IMR-90 (cell line): ENCODE data around the gene SKA3.

Experiments used
- BHLHE40 ChIP-seq: fragments of 150-350 bp; IDR thresholded peaks from 2 replicates; pipeline ENCODE4 v1.6.1; 2016; ENCODE audit warnings: mild to moderate bottlenecking, low read depth, low read length
- CEBPB ChIP-seq: IDR thresholded peaks from 2 replicates; pipeline ENCODE4 v1.6.1; 2012; ENCODE audit warnings: low read depth, low read length, improper control_type of control experiment
- FOS ChIP-seq: fragments of 150-350 bp; IDR thresholded peaks from 2 replicates; pipeline ENCODE4 v1.6.1; 2016; ENCODE audit warnings: low read depth, low read length
- MAFK ChIP-seq: IDR thresholded peaks from 2 replicates; pipeline ENCODE4 v1.6.1; 2012; ENCODE audit warnings: low read depth, low read length, improper control_type of control experiment
- MXI1 ChIP-seq: IDR thresholded peaks from 2 replicates; pipeline ENCODE4 v1.6.1; 2012; ENCODE audit warnings: low read depth, mild to moderate bottlenecking, low read length, moderate library complexity, borderline replicate concordance
- POLR2A ChIP-seq: IDR thresholded peaks from 2 replicates; pipeline ENCODE4 v1.6.1; 2012; ENCODE audit warnings: mild to moderate bottlenecking, low read depth, low read length
- RAD21 ChIP-seq: IDR thresholded peaks from 2 replicates; pipeline ENCODE4 v1.6.1; 2012; ENCODE audit warnings: low read length, improper control_type of control experiment
- RCOR1 ChIP-seq: IDR thresholded peaks from 2 replicates; pipeline ENCODE4 v1.6.1; 2012; ENCODE audit warnings: mild to moderate bottlenecking, low read length, improper control_type of control experiment; ENCODE audit not compliant: insufficient replicate concordance
- RFX5 ChIP-seq: IDR thresholded peaks from 2 replicates; pipeline ENCODE4 v1.8.0; 2012; ENCODE audit warnings: low read depth, mild to moderate bottlenecking, low read length, moderate library complexity
- SMC3 ChIP-seq: fragments of 150-350 bp; IDR thresholded peaks from 2 replicates; pipeline ENCODE4 v1.6.1; 2016; ENCODE audit warnings: low read depth, mild to moderate bottlenecking, antibody characterized with exemption, low read length, moderate library complexity
- TF ChIP-seq, protein P1 (sequence below): conservative IDR thresholded peaks from 2 replicates; pipeline ENCODE4 v1.5.1; 2012; ENCODE audit warnings: mild to moderate bottlenecking, low read depth, low read length, improper control_type of control experiment
- TF ChIP-seq, protein P2 (sequence below): fragments of 150-350 bp; IDR thresholded peaks from 2 replicates; pipeline ENCODE4 v1.6.1; 2017; ENCODE audit warnings: mild to moderate bottlenecking, antibody characterized with exemption, low read length, low read depth
- TF ChIP-seq, protein P3 (sequence below): fragments of 150-350 bp; IDR thresholded peaks from 2 replicates; pipeline ENCODE4 v1.6.1; 2016; ENCODE audit warnings: low read depth, mild to moderate bottlenecking, low read length, moderate library complexity, borderline replicate concordance

DNA sequence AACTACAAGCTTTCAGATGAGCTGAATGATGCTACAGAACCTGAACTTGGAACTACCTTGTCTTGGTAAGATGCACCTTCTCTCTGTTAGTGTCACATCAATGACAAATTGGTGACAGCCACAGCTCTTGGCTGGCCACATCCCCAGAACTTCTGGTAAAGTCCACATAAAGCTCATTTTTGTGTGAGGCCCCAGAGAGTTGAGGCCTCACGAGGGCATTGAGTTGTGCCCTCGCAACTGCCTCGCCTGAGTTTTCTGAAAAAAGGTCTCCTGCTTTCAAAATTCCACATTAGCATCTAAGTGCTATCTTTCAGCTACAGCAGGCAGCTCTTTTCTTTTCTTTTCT is 42.7 kb upstream of the SKA3 start:
- TF ChIP-seq, protein P1, sequence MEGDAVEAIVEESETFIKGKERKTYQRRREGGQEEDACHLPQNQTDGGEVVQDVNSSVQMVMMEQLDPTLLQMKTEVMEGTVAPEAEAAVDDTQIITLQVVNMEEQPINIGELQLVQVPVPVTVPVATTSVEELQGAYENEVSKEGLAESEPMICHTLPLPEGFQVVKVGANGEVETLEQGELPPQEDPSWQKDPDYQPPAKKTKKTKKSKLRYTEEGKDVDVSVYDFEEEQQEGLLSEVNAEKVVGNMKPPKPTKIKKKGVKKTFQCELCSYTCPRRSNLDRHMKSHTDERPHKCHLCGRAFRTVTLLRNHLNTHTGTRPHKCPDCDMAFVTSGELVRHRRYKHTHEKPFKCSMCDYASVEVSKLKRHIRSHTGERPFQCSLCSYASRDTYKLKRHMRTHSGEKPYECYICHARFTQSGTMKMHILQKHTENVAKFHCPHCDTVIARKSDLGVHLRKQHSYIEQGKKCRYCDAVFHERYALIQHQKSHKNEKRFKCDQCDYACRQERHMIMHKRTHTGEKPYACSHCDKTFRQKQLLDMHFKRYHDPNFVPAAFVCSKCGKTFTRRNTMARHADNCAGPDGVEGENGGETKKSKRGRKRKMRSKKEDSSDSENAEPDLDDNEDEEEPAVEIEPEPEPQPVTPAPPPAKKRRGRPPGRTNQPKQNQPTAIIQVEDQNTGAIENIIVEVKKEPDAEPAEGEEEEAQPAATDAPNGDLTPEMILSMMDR = no peak
- TF ChIP-seq POLR2A = no peak
- no peak for TF ChIP-seq MXI1
- no peak for TF ChIP-seq RAD21
- TF ChIP-seq RCOR1 = no peak
- TF ChIP-seq BHLHE40 = no peak
- no peak for TF ChIP-seq MAFK
- TF ChIP-seq CEBPB = no peak
- TF ChIP-seq FOS = no peak
- no peak for TF ChIP-seq RFX5
- TF ChIP-seq, protein P2, sequence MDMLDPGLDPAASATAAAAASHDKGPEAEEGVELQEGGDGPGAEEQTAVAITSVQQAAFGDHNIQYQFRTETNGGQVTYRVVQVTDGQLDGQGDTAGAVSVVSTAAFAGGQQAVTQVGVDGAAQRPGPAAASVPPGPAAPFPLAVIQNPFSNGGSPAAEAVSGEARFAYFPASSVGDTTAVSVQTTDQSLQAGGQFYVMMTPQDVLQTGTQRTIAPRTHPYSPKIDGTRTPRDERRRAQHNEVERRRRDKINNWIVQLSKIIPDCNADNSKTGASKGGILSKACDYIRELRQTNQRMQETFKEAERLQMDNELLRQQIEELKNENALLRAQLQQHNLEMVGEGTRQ = no peak
- TF ChIP-seq SMC3 = no peak
- TF ChIP-seq, protein P3, sequence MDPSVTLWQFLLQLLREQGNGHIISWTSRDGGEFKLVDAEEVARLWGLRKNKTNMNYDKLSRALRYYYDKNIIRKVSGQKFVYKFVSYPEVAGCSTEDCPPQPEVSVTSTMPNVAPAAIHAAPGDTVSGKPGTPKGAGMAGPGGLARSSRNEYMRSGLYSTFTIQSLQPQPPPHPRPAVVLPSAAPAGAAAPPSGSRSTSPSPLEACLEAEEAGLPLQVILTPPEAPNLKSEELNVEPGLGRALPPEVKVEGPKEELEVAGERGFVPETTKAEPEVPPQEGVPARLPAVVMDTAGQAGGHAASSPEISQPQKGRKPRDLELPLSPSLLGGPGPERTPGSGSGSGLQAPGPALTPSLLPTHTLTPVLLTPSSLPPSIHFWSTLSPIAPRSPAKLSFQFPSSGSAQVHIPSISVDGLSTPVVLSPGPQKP = no peak
